HepG2 (cell line): ENCODE measurements around the gene ABCC10. TPM values are rescaled to one million over a fixed set of nuclear protein-coding genes. Genes with fewer than 3 reads are reported as not detected.
A peak's percentile ranks its signal among the peaks of the same experiment; 100 is the strongest.

Source experiments
- CREM ChIP-seq, 2 experiments: sonication (generic) in 1 of 2; formaldehyde crosslinking in 1 of 2; IDR thresholded peaks; 2 replicates each; pipeline versions ENCODE4 v1.4.0 to v1.6.1; 2016 to 2020; ENCODE audit warnings: antibody characterized with exemption in 1 of 2, mild to moderate bottlenecking in 1 of 2, missing genetic modification reagents in 1 of 2
- EZH2 ChIP-seq: conservative IDR thresholded peaks from 2 replicates; pipeline ENCODE4 v1.6.1; 2012; ENCODE audit warnings: mild to moderate bottlenecking, low read depth, low read length, moderate library complexity
- GTF3A ChIP-seq: sonication (generic); formaldehyde crosslinking; conservative IDR thresholded peaks from 2 replicates; pipeline ENCODE4 v1.4.0; 2020; ENCODE audit warnings: mild to moderate bottlenecking, missing genetic modification reagents
- KDM4B ChIP-seq: sonication (generic); formaldehyde crosslinking; IDR thresholded peaks from 2 replicates; pipeline ENCODE4 v1.4.0; 2020; ENCODE audit warnings: missing genetic modification reagents
- PCBP1 ChIP-seq: fragments of 200-400 bp; formaldehyde crosslinking; IDR thresholded peaks from 2 replicates; pipeline ENCODE4 v1.6.1; 2017; ENCODE audit warnings: mild to moderate bottlenecking, low read depth, low read length, borderline replicate concordance
- SIX4 ChIP-seq: sonication (generic); formaldehyde crosslinking; IDR thresholded peaks from 2 replicates; pipeline ENCODE4 v1.4.0; 2020; ENCODE audit warnings: missing genetic modification reagents
- TP53 ChIP-seq: sonication (generic); formaldehyde crosslinking; conservative IDR thresholded peaks from 2 replicates; pipeline ENCODE4 v1.4.0; 2020; ENCODE audit warnings: missing genetic modification reagents
- ZMYM3 ChIP-seq: sonication (generic); formaldehyde crosslinking; IDR thresholded peaks from 2 replicates; pipeline ENCODE4 v1.5.1; 2020; ENCODE audit warnings: mild to moderate bottlenecking, missing genetic modification reagents
- ZNF383 ChIP-seq: sonication (generic); formaldehyde crosslinking; IDR thresholded peaks from 2 replicates; pipeline ENCODE4 v1.4.0; 2020; ENCODE audit warnings: missing genetic modification reagents, mild to moderate bottlenecking, borderline replicate concordance
- ZNF432 ChIP-seq: sonication (generic); formaldehyde crosslinking; IDR thresholded peaks from 2 replicates; pipeline ENCODE4 v1.5.0; 2020; ENCODE audit warnings: missing genetic modification reagents, mild to moderate bottlenecking, borderline replicate concordance
- ZNF672 ChIP-seq: sonication (generic); formaldehyde crosslinking; IDR thresholded peaks from 2 replicates; pipeline ENCODE4 v1.8.1; 2022; ENCODE audit warnings: missing genetic modification reagents
- ZSCAN9 ChIP-seq: IDR thresholded peaks from 2 replicates; pipeline ENCODE4 v1.6.1; 2016; ENCODE audit warnings: borderline replicate concordance
- polyA plus RNA-seq, 8 experiments: library from polyadenylated mRNA; depleted of rRNA in 3 of 8; stranded (reverse) in 7 of 8; unstranded in 1 of 8; fragments of >200 nt; fragmentation: Illumina TruSeq in 4 of 8; extraction: Trizol in 4 of 8; gene quantifications; 2 replicates each; pipeline versions ENCODE4 v1.2.1 to v1.2.3, GENCODE V29; 2011 to 2016; ENCODE audit warnings: low read depth in 4 of 8, missing spikeins in 1 of 8, mixed read lengths in 1 of 8; ENCODE audit not compliant: insufficient read depth in 1 of 8
- total RNA-seq, 5 experiments: library from RNA; depleted of rRNA; stranded (reverse); fragments of >200 nt; fragmentation: Illumina TruSeq; extraction: Trizol; gene quantifications; 2 replicates each; pipeline ENCODE4 v1.2.3, GENCODE V29; 2016; ENCODE audit warnings: low read depth in 1 of 5
- TF ChIP-seq, protein P1 (sequence below), 2 experiments: sonication (generic) in 1 of 2; formaldehyde crosslinking in 1 of 2; IDR thresholded peaks; 2 replicates each; pipeline versions ENCODE4 v1.4.0 to v1.6.1; 2016 to 2020; ENCODE audit warnings: borderline replicate concordance in 1 of 2, low read depth in 1 of 2, mild to moderate bottlenecking in 1 of 2, missing genetic modification reagents in 1 of 2
- TF ChIP-seq, protein P2 (sequence below): sonication (generic); formaldehyde crosslinking; IDR thresholded peaks from 2 replicates; pipeline ENCODE4 v1.8.0; 2022; ENCODE audit warnings: missing genetic modification reagents, mild to moderate bottlenecking, inconsistent platforms, borderline replicate concordance
- TF ChIP-seq, protein P3 (sequence below): sonication (generic); formaldehyde crosslinking; IDR thresholded peaks from 2 replicates; pipeline ENCODE4 v1.4.0; 2020; ENCODE audit warnings: low read depth, mild to moderate bottlenecking, missing genetic modification reagents
- TF ChIP-seq, protein P4 (sequence below): sonication (generic); formaldehyde crosslinking; IDR thresholded peaks from 2 replicates; pipeline ENCODE4 v1.8.0; 2022; ENCODE audit warnings: mild to moderate bottlenecking, missing genetic modification reagents; ENCODE audit not compliant: insufficient replicate concordance

The ABCC10 gene
- total and polyA plus RNA-seq, 2 of the 13 experiments (the other 11 are each of a cell fraction or from before 2014, with no cell fraction given), result 16.0 to 24.3 TPM

DNA sequence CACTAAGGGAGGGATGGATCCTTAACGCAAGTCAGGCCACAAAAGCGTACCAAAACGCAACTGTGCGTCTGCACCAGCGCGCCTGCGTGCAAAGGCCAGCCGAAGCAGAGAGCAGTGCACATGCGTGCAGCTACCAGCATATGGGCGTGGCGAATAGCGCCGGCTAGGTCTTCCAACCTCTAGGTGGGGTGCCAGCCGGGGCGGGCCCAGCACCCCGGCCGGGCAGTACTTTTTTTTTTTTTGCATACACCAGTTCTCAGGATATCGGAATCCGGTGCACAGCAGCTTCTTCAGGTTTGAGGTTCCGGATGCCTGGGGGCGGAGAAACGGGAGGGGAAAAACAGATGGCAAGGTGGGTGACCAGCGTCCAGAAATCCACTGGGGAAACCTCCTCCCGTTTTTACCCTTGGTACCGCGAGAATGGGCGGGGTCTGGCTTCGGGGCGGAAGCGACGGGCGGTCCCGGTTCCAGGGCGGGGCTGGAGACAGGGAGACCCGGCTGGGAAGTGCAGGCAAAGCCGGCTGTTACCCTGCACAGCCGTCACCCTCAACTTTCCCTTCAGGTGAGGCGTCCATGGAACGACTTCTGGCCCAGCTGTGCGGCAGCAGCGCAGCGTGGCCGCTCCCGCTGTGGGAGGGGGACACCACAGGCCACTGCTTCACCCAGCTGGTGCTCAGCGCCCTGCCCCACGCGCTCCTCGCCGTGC lies at the start of gene ABCC10 (continued):
- peak; percentile 74 for TF ChIP-seq CREM (IDR thresholded peaks at IDR 0.05)
- no peak for TF ChIP-seq CREM (CRISPR knock-in tag; IDR thresholded peaks at IDR 0.05)
- TF ChIP-seq TP53 (CRISPR knock-in tag), result peak; percentile 74
- no peak for TF ChIP-seq SIX4
- no peak for TF ChIP-seq ZNF672 (CRISPR knock-in tag)
- 0 out of 2 replicates have a peak, but pooled peaks have one; percentile 69 for TF ChIP-seq ZSCAN9 (CRISPR knock-in tag)
- TF ChIP-seq PCBP1, result 0 out of 2 replicates have a peak, but pooled peaks have one; percentile 73
- TF ChIP-seq EZH2, result no peak
- no peak; the same call in 1 of the 2 replicates for TF ChIP-seq ZNF383
- TF ChIP-seq, protein P1, sequence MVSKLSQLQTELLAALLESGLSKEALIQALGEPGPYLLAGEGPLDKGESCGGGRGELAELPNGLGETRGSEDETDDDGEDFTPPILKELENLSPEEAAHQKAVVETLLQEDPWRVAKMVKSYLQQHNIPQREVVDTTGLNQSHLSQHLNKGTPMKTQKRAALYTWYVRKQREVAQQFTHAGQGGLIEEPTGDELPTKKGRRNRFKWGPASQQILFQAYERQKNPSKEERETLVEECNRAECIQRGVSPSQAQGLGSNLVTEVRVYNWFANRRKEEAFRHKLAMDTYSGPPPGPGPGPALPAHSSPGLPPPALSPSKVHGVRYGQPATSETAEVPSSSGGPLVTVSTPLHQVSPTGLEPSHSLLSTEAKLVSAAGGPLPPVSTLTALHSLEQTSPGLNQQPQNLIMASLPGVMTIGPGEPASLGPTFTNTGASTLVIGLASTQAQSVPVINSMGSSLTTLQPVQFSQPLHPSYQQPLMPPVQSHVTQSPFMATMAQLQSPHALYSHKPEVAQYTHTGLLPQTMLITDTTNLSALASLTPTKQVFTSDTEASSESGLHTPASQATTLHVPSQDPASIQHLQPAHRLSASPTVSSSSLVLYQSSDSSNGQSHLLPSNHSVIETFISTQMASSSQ (IDR thresholded peaks at IDR 0.05; ENCODE audit: low read depth), result peak; percentile 46; the same call in 1 of the 2 replicates
- TF ChIP-seq, protein P1 (CRISPR knock-in tag; IDR thresholded peaks at IDR 0.05; ENCODE audit: borderline replicate concordance), result no peak; the same call in 1 of the 2 replicates
- no peak for TF ChIP-seq KDM4B
- no peak for TF ChIP-seq ZNF432 (CRISPR knock-in tag)
- 0 out of 2 replicates have a peak, but pooled peaks have one; percentile 35 for TF ChIP-seq ZMYM3 (CRISPR knock-in tag)
- TF ChIP-seq, protein P2, sequence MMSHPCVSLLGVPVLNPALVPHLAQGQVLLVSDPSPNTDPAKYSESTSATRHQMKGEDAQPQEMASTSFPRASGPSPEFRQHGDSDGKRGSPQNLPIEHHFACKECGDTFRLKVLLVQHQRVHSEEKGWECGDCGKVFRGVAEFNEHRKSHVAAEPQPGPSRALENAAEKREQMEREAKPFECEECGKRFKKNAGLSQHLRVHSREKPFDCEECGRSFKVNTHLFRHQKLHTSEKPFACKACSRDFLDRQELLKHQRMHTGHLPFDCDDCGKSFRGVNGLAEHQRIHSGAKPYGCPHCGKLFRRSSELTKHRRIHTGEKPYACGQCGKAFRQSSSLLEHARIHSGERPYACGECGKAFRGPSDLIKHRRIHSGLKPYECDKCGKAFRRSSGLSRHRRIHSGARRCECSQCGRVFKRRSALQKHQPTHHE (CRISPR knock-in tag), result peak; percentile 97; the same call in 1 of the 2 replicates
- TF ChIP-seq, protein P3, sequence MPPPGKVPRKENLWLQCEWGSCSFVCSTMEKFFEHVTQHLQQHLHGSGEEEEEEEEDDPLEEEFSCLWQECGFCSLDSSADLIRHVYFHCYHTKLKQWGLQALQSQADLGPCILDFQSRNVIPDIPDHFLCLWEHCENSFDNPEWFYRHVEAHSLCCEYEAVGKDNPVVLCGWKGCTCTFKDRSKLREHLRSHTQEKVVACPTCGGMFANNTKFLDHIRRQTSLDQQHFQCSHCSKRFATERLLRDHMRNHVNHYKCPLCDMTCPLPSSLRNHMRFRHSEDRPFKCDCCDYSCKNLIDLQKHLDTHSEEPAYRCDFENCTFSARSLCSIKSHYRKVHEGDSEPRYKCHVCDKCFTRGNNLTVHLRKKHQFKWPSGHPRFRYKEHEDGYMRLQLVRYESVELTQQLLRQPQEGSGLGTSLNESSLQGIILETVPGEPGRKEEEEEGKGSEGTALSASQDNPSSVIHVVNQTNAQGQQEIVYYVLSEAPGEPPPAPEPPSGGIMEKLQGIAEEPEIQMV (CRISPR knock-in tag), result peak; percentile 51; the same call in 1 of the 2 replicates
- TF ChIP-seq, protein P4, sequence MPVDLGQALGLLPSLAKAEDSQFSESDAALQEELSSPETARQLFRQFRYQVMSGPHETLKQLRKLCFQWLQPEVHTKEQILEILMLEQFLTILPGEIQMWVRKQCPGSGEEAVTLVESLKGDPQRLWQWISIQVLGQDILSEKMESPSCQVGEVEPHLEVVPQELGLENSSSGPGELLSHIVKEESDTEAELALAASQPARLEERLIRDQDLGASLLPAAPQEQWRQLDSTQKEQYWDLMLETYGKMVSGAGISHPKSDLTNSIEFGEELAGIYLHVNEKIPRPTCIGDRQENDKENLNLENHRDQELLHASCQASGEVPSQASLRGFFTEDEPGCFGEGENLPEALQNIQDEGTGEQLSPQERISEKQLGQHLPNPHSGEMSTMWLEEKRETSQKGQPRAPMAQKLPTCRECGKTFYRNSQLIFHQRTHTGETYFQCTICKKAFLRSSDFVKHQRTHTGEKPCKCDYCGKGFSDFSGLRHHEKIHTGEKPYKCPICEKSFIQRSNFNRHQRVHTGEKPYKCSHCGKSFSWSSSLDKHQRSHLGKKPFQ (CRISPR knock-in tag), result no peak
- TF ChIP-seq GTF3A, result no peak
